ENCODE results near the gene ZNF600. TPM values are rescaled to one million over a fixed set of nuclear protein-coding genes. Genes with fewer than 3 reads are reported as not detected.

The ZNF600 gene
- total and polyA plus RNA-seq, 9 of the 15 experiments (the other 6 are each of a cell fraction or from before 2014, with no cell fraction given) = 5.7 to 21.5 (median 17.6) TPM

DNA sequence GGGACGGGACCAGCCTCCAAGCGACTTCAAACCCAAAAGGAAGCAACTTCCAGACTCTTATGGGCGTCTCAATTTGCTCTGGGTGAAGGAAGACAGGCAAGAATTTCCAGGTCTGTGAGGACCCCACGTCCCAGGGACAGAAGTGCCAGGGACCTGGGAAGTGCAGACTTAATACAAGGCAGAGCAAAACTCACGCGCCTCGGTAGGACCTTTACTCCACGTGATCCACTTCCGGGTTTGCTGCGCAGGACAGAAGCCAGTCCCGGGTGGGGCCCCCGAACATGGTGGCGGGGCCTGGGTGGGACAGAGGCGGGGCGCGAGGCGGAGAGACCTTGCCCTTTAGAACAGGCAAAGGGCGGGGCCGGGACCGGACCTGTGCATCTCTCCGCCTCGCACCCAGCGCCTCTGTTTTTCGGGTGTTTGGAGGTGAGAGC is 61.0 kb downstream of the ZNF600 start:
- FAIRE-seq = peak; percentile 49
- no peaks in the 10 kb centered on the region for H4K20me1 ChIP-seq (replicated peaks; ENCODE audit: control insufficient read depth, insufficient read depth, low read length)
- TF ChIP-seq STAG1 (CRISPR knock-in tag; IDR thresholded peaks at IDR 0.05; ENCODE audit: borderline replicate concordance) = no peak
- TF ChIP-seq TGIF2 (CRISPR knock-in tag; IDR thresholded peaks at IDR 0.05) = no peak
- no peak for TF ChIP-seq ZNF75A (CRISPR knock-in tag; IDR thresholded peaks at IDR 0.05)
- peak; percentile 70 for TF ChIP-seq ASH1L (IDR thresholded peaks at IDR 0.05; ENCODE audit: borderline replicate concordance, low read depth, partially characterized antibody)
- TF ChIP-seq, protein P1, sequence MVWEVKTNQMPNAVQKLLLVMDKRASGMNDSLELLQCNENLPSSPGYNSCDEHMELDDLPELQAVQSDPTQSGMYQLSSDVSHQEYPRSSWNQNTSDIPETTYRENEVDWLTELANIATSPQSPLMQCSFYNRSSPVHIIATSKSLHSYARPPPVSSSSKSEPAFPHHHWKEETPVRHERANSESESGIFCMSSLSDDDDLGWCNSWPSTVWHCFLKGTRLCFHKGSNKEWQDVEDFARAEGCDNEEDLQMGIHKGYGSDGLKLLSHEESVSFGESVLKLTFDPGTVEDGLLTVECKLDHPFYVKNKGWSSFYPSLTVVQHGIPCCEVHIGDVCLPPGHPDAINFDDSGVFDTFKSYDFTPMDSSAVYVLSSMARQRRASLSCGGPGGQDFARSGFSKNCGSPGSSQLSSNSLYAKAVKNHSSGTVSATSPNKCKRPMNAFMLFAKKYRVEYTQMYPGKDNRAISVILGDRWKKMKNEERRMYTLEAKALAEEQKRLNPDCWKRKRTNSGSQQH (CRISPR knock-in tag; IDR thresholded peaks at IDR 0.05) = no peak
- TF ChIP-seq NCOA6 (IDR thresholded peaks at IDR 0.05) = no peak
- TF ChIP-seq CBX3 (IDR thresholded peaks at IDR 0.05; ENCODE audit: borderline replicate concordance in 1 of 2, low read length in 2 of 2) = 0 out of 3 replicates have a peak, but pooled peaks of 1 of the 2 experiments have one; percentile 27
- no peak for TF ChIP-seq ZC3H11A (IDR thresholded peaks at IDR 0.05; ENCODE audit: low read depth, low read length)
- TF ChIP-seq ESRRA (IDR thresholded peaks at IDR 0.05; ENCODE audit: borderline replicate concordance, low read depth) = no peak
- TF ChIP-seq BRD9 (IDR thresholded peaks at IDR 0.05; ENCODE audit: low read depth, partially characterized antibody) = no peak
- TF ChIP-seq PHF8 (IDR thresholded peaks at IDR 0.05; ENCODE audit: borderline replicate concordance, low read length) = peak; percentile 39; the same call in 1 of the 2 replicates
- TF ChIP-seq, protein P2, sequence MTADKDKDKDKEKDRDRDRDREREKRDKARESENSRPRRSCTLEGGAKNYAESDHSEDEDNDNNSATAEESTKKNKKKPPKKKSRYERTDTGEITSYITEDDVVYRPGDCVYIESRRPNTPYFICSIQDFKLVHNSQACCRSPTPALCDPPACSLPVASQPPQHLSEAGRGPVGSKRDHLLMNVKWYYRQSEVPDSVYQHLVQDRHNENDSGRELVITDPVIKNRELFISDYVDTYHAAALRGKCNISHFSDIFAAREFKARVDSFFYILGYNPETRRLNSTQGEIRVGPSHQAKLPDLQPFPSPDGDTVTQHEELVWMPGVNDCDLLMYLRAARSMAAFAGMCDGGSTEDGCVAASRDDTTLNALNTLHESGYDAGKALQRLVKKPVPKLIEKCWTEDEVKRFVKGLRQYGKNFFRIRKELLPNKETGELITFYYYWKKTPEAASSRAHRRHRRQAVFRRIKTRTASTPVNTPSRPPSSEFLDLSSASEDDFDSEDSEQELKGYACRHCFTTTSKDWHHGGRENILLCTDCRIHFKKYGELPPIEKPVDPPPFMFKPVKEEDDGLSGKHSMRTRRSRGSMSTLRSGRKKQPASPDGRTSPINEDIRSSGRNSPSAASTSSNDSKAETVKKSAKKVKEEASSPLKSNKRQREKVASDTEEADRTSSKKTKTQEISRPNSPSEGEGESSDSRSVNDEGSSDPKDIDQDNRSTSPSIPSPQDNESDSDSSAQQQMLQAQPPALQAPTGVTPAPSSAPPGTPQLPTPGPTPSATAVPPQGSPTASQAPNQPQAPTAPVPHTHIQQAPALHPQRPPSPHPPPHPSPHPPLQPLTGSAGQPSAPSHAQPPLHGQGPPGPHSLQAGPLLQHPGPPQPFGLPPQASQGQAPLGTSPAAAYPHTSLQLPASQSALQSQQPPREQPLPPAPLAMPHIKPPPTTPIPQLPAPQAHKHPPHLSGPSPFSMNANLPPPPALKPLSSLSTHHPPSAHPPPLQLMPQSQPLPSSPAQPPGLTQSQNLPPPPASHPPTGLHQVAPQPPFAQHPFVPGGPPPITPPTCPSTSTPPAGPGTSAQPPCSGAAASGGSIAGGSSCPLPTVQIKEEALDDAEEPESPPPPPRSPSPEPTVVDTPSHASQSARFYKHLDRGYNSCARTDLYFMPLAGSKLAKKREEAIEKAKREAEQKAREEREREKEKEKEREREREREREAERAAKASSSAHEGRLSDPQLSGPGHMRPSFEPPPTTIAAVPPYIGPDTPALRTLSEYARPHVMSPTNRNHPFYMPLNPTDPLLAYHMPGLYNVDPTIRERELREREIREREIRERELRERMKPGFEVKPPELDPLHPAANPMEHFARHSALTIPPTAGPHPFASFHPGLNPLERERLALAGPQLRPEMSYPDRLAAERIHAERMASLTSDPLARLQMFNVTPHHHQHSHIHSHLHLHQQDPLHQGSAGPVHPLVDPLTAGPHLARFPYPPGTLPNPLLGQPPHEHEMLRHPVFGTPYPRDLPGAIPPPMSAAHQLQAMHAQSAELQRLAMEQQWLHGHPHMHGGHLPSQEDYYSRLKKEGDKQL (CRISPR knock-in tag; IDR thresholded peaks at IDR 0.05; ENCODE audit: borderline replicate concordance) = no peak
- TF ChIP-seq NRF1 (conservative IDR thresholded peaks at IDR 0.05 in 1 of 2, IDR thresholded peaks at IDR 0.05 in 1 of 2) = peak; percentile 82 to 85
- TF ChIP-seq, protein P3, sequence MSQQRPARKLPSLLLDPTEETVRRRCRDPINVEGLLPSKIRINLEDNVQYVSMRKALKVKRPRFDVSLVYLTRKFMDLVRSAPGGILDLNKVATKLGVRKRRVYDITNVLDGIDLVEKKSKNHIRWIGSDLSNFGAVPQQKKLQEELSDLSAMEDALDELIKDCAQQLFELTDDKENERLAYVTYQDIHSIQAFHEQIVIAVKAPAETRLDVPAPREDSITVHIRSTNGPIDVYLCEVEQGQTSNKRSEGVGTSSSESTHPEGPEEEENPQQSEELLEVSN (IDR thresholded peaks at IDR 0.05; ENCODE audit: borderline replicate concordance in 1 of 2, extremely low read depth in 1 of 2, insufficient read depth in 1 of 2, insufficient read length in 1 of 2, low read depth in 1 of 2, low read length in 1 of 2, poor library complexity in 1 of 2, severe bottlenecking in 1 of 2) = peak; percentile 45 to 84

More for the DNA sequence above, 61.0 kb downstream of the ZNF600 start:
- Histone ChIP-seq H3K9me1 (ENCODE audit: control insufficient read depth, insufficient read depth, low read length) (no peaks in the 10 kb centered on the region), H2AFZ (ENCODE audit: low read depth, low read length) (peak overlapping the region; percentile 82), H3K27ac (ENCODE audit: extremely low read depth, low read depth, low read length) (peak overlapping the region; percentile 90), H3K9me3 (replicated peaks; ENCODE audit: control insufficient read depth, insufficient read depth, low read depth, low read length) (no peaks in the 10 kb centered on the region; the same call in none of the 2 replicates), H3K27me3 (ENCODE audit: control insufficient read depth in 2 of 2, insufficient read depth in 2 of 2, low read length in 2 of 2) (no peaks in the 10 kb centered on the region), H3K4me3 (peak overlapping the region; percentile 46), H3K36me3 (ENCODE audit: control insufficient read depth, insufficient read depth, low read length) (peaks cover 40% of the 10 kb centered on the region), H3K9ac (ENCODE audit: insufficient read depth in 1 of 2, low read depth in 2 of 2, low read length in 2 of 2) (peak overlapping the region; percentile 87 to 95), H3K4me1 (replicated peaks in 1 of 2; ENCODE audit: control insufficient read depth in 2 of 2, insufficient read depth in 2 of 2, low read length in 2 of 2) (peaks cover 30 to 38% of the 10 kb centered on the region in 2 experiments), H3K79me2 (ENCODE audit: control insufficient read depth, insufficient read depth, low read length) (peaks cover 49% of the 10 kb centered on the region), H3K4me2 (ENCODE audit: insufficient read depth, low read length) (peak overlapping the region; percentile 80)
- 3% methylated on average over 24 of the region's 24 CpGs for WGBS (ENCODE audit: insufficient coverage, low coverage, missing lambda C conversion rate)
- intact Hi-C loops (cut with micrococcal nuclease) = loop anchor here (10.0 kb wide), 1 partner anchor 121 kb away; no protein-coding TSS in a partner anchor
- in situ Hi-C loops (cut with MboI) = no loop called here
- ChIA-PET CTCF (ENCODE audit: low intra/inter-chr PET ratio) (no interaction called here), POLR2A (no interaction called here)
- BruUV-seq (replicated peaks) = TSS peak; percentile 60
- DNase-seq (ENCODE audit: extremely low read depth in 1 of 4, low spot score in 3 of 4) (peak; percentile 87 to 94 (median 89)), ATAC-seq (peak; percentile 95)
